OCI-LY7 (cell line): ENCODE measurements around the gene SNIP1. TPM values are rescaled to one million over a fixed set of nuclear protein-coding genes. Genes with fewer than 3 reads are reported as not detected.

Experiments
- BruUV-seq: library from RNA; stranded (reverse); fragments of 400-500 nt; replicated peaks from 2 replicates; lab custom pipeline; 2021; lab: Mats Ljungman, UMichigan
- CTCF ChIA-PET: fragments of 300-600 bp; sonication (Branson Sonifier 250); formaldehyde crosslinking; loops from one replicate; lab custom pipeline; 2022; ENCODE audit warnings: antibody characterized with exemption; ENCODE audit not compliant: unreplicated experiment; lab: Charles Lee
- POLR2A ChIA-PET: fragments of 300-600 bp; sonication (Branson Sonifier 250); formaldehyde crosslinking; loops from one replicate; lab custom pipeline; 2022; ENCODE audit warnings: antibody characterized with exemption; lab: Charles Lee
- DNase-seq: peaks from one replicate; pipeline ENCODE4 v3.0.0-alpha.2; 2015; ENCODE audit warnings: low spot score
- H2AFZ ChIP-seq: fragments of 200-600 bp; sonication (generic), shearing (Covaris generic); 2 replicates; pipeline ENCODE4 v1.6.1; 2014; ENCODE audit warnings: mild to moderate bottlenecking, antibody characterized with exemption, low read length, moderate library complexity
- H3K27ac ChIP-seq: fragments of 200-600 bp; sonication (generic); 2 replicates; pipeline ENCODE4 v1.5.1; 2014; ENCODE audit warnings: mixed run types, low read depth, mild to moderate bottlenecking, moderate library complexity, low read length, inconsistent platforms; ENCODE audit not compliant: poor library complexity, severe bottlenecking
- H3K36me3 ChIP-seq: fragments of 200-600 bp; sonication (generic); 2 replicates; pipeline ENCODE4 v1.6.1; 2014; ENCODE audit warnings: mild to moderate bottlenecking, antibody characterized with exemption, low read length, moderate library complexity, mixed read lengths; ENCODE audit not compliant: insufficient read depth
- H3K4me1 ChIP-seq: fragments of 200-600 bp; sonication (generic); 2 replicates; pipeline ENCODE4 v1.5.1; 2014; ENCODE audit warnings: mild to moderate bottlenecking, low read length; ENCODE audit not compliant: insufficient read depth, poor library complexity, severe bottlenecking
- H3K4me2 ChIP-seq: fragments of 200-600 bp; sonication (generic); 2 replicates; pipeline ENCODE4 v1.6.1; 2014; ENCODE audit warnings: mild to moderate bottlenecking, low read length
- H3K4me3 ChIP-seq: fragments of 200-600 bp; sonication (generic); 2 replicates; pipeline ENCODE4 v1.5.1; 2014; ENCODE audit warnings: mild to moderate bottlenecking, low read depth, low read length; ENCODE audit not compliant: poor library complexity, severe bottlenecking
- H3K79me2 ChIP-seq: fragments of 200-600 bp; sonication (generic); 2 replicates; pipeline ENCODE4 v1.6.1; 2016; ENCODE audit warnings: low read depth, mild to moderate bottlenecking, low read length, moderate library complexity, mixed read lengths; ENCODE audit not compliant: insufficient read depth
- H3K9me2 ChIP-seq: fragments of 200-600 bp; sonication (generic); 2 replicates; pipeline ENCODE4 v1.6.1; 2016; ENCODE audit warnings: mild to moderate bottlenecking, low read length, mixed read lengths; ENCODE audit not compliant: insufficient read depth
- H3K9me3 ChIP-seq: fragments of 200-600 bp; sonication (generic); 2 replicates; pipeline ENCODE4 v1.6.1; 2014; ENCODE audit warnings: mild to moderate bottlenecking, mixed run types, low read length, mixed read lengths
- H4K20me1 ChIP-seq: fragments of 200-600 bp; sonication (generic); 2 replicates; pipeline ENCODE4 v1.6.1; 2014; ENCODE audit warnings: mild to moderate bottlenecking, antibody characterized with exemption, low read length, moderate library complexity, mixed read lengths; ENCODE audit not compliant: insufficient read depth
- EZH2phosphoT487 ChIP-seq: fragments of 200-600 bp; sonication (generic); IDR thresholded peaks from 2 replicates; pipeline ENCODE4 v1.6.1; 2018; ENCODE audit warnings: low read depth, borderline replicate concordance, mild to moderate bottlenecking, mixed run types, antibody characterized with exemption, low read length, moderate library complexity, mixed read lengths
- intact Hi-C: fragments of 100-400 bp; cut with micrococcal nuclease; formaldehyde crosslinking; loops from one replicate; pipeline ENCODE4 v1.10.0; 2022; ENCODE audit not compliant: unreplicated experiment
- total RNA-seq, 2 experiments: library from RNA; depleted of rRNA in 1 of 2; stranded (reverse); fragments of >200 nt in 1 of 2; shearing (Covaris generic) in 1 of 2; gene quantifications; 2 replicates each; pipeline ENCODE4 v1.2.3, GENCODE V29; 2014 to 2022
- TF ChIP-seq, protein P1 (sequence below): fragments of 200-600 bp; sonication (generic); conservative IDR thresholded peaks from 2 replicates; pipeline ENCODE4 v1.5.1; 2014; ENCODE audit warnings: mild to moderate bottlenecking, antibody characterized with exemption, low read length, moderate library complexity, mixed read lengths

SNIP1 gene
- total RNA-seq, 2 experiments from 2014 or later = 14.7 to 24.2 TPM

DNA sequence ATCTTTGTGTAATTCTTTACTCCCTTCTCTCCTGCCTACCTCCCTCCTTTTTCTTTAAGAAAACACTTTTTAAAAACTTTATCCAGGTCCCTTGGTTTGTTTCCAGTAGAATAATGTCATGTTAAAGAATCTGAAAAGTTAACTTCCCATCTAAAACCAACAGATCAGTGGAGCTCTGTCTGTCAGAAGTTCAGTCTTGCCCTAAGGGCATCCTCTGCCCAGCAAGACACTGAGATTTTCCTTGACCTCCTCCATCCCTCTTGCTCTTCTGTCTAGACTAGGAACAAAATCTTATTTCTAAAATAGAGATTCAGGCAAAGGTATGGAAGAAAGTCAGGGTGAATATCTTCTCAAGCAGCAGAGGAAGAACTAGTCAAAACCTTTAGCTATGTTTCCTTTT lies 47.3 kb upstream of the SNIP1 start:
- Histone ChIP-seq H3K79me2 (no peaks in the 10 kb centered on the region), H4K20me1 (no peaks in the 10 kb centered on the region), H3K36me3 (no peaks in the 10 kb centered on the region), H3K27ac (no peak overlapping the region), H3K4me2 (no peak overlapping the region), H2AFZ (no peak overlapping the region), H3K9me2 (no peaks in the 10 kb centered on the region), H3K4me3 (no peak overlapping the region), H3K9me3 (no peaks in the 10 kb centered on the region), H3K4me1 (peaks cover 8% of the 10 kb centered on the region)
- BruUV-seq = no TSS peak
- intact Hi-C loops = no loop called here
- TF ChIP-seq, protein P1, sequence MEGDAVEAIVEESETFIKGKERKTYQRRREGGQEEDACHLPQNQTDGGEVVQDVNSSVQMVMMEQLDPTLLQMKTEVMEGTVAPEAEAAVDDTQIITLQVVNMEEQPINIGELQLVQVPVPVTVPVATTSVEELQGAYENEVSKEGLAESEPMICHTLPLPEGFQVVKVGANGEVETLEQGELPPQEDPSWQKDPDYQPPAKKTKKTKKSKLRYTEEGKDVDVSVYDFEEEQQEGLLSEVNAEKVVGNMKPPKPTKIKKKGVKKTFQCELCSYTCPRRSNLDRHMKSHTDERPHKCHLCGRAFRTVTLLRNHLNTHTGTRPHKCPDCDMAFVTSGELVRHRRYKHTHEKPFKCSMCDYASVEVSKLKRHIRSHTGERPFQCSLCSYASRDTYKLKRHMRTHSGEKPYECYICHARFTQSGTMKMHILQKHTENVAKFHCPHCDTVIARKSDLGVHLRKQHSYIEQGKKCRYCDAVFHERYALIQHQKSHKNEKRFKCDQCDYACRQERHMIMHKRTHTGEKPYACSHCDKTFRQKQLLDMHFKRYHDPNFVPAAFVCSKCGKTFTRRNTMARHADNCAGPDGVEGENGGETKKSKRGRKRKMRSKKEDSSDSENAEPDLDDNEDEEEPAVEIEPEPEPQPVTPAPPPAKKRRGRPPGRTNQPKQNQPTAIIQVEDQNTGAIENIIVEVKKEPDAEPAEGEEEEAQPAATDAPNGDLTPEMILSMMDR = no peak
- no peak for TF ChIP-seq EZH2phosphoT487
- DNase-seq = no peak
- ChIA-PET POLR2A (no interaction called here), CTCF (interaction anchor here (1.6 to 2.0 kb wide), 2 partner anchors 74 to 81 kb away, joined by 4 read pairs; no protein-coding TSS in a partner anchor)

DNA sequence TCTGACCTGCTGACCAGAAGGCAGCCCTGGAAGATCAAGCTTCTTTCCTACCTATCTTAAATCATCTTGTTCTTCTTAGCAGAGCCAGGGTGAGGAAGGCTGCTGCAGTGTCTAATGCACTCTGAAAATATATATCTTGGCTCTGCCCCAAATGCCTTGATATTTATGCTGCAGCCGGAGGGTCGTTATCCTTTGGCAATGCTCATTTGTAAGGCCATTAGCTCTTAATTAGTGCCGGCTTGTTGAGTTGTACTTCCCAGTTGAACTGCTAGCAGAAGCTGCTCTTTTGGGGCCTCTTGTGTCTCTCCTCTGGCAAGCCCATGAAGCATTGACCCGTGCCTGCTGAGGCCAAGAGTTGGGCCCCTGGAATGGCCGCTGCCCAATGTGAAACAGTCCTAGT lies 45.8 kb upstream of the SNIP1 start:
- H3K4me2 ChIP-seq = no peak overlapping the region
- BruUV-seq = no TSS peak
- no peaks in the 10 kb centered on the region for H3K9me2 ChIP-seq
- CTCF ChIA-PET = interaction anchor here (1.6 kb wide), 1 partner anchor 76 kb away, joined by 4 read pairs; no protein-coding TSS in a partner anchor
- H3K9me3 ChIP-seq = no peaks in the 10 kb centered on the region
- POLR2A ChIA-PET = interaction anchor here (0.8 to 1.1 kb wide), 3 partner anchors 9 to 228 kb away, joined by 3 to 7 read pairs (median 3); no protein-coding TSS in a partner anchor
- no peak overlapping the region for H3K4me3 ChIP-seq
- H3K36me3 ChIP-seq = no peaks in the 10 kb centered on the region
- H2AFZ ChIP-seq = no peak overlapping the region
- TF ChIP-seq, protein P1 = no peak
- TF ChIP-seq EZH2phosphoT487 = no peak
- DNase-seq = no peak
- peaks cover 12% of the 10 kb centered on the region for H3K4me1 ChIP-seq
- no peak overlapping the region for H3K27ac ChIP-seq
- H4K20me1 ChIP-seq = peaks cover 5% of the 10 kb centered on the region; the same call in 1 of the 2 replicates
- intact Hi-C loops = no loop called here
- H3K79me2 ChIP-seq = peaks cover 8% of the 10 kb centered on the region

DNA sequence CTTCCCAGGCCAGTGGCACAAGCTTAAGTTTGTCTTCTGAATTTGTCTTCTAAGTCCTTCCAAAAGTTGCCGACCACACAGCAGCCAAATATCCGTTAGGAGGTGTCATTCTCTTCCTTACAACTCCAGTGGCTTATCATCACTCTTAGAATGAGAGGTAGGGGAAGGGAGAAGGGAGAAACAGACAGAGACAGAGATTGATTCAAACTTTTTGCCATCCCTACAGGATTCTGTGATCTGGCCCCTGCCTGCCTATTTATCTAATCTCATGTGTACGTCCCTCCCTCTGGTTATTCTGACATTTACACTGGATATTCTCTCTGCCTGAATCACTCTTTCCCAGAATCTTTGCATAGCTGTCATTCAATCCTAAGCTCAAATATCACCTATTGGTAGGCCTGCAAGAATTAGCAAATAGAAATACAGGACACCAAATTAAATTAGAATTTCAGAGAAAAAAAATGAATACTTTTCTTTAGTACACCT lies 42.1 kb upstream of the SNIP1 start:
- H3K27ac ChIP-seq = no peak overlapping the region
- no peak for DNase-seq
- H3K9me2 ChIP-seq = no peaks in the 10 kb centered on the region
- no TSS peak for BruUV-seq
- H4K20me1 ChIP-seq = peaks cover 24% of the 10 kb centered on the region
- TF ChIP-seq, protein P1 = no peak
- TF ChIP-seq EZH2phosphoT487 = no peak
- peaks cover 24% of the 10 kb centered on the region for H3K4me1 ChIP-seq
- H3K4me2 ChIP-seq = peak overlapping the region; percentile 87
- intact Hi-C loops = no loop called here
- ChIA-PET CTCF (interaction anchor here (0.7 to 1.1 kb wide), 3 partner anchors 82 to 111 kb away, joined by 3 to 4 read pairs (median 3); partner anchors contain the start of gene MEAF6), POLR2A (interaction anchor here (1.0 to 1.6 kb wide), 5 partner anchors 10 to 93 kb away, joined by 4 to 7 read pairs (median 6); no protein-coding TSS in a partner anchor)
- peaks cover 40% of the 10 kb centered on the region for H3K79me2 ChIP-seq
- H3K4me3 ChIP-seq = peak overlapping the region; percentile 97
- H2AFZ ChIP-seq = peak overlapping the region; percentile 95
- peaks cover 28% of the 10 kb centered on the region for H3K36me3 ChIP-seq
- H3K9me3 ChIP-seq = no peaks in the 10 kb centered on the region
